Stimulated activated CD4-positive, alpha-beta T cell treated with anti-CD3 and anti-CD28 coated beads, Interleukin-15, amount 100 ng/mL, for 48 hours (primary cell): ENCODE measurements around the gene DUSP16.
"Not testable (repeated sequence)": the region's sequence is repeated elsewhere in the genome, so short reads cannot be mapped to it uniquely, and the experiment has no call there.

Experiments
- DNase-seq, 2 donors: peaks; one replicate each; pipeline ENCODE4 v3.0.0-alpha.2; 2020; ENCODE audit warnings: low read depth in 2 of 2

DUSP16 gene

GRCh38 chr12:12583510-12584178 lies 21.0 kb upstream of the DUSP16 start:
- DNase-seq = no peak

GRCh38 chr12:12582895-12583303 lies 20.2 kb upstream of the DUSP16 start:
- peak; percentile 55 to 56 for DNase-seq

- DNase-seq = no peak
These were observed 19.7 kb upstream of the DUSP16 start for GRCh38 chr12:12582193-12582881.

GRCh38 chr12:12580716-12581115 lies 18.1 kb upstream of the DUSP16 start:
- not testable (repeated sequence) for DNase-seq

- no peak for DNase-seq
These were observed 15.1 kb upstream of the DUSP16 start for GRCh38 chr12:12577786-12578185.

GRCh38 chr12:12572659-12573058 lies 10.0 kb upstream of the DUSP16 start:
- no peak for DNase-seq

- DNase-seq = not testable (repeated sequence)
These were observed 3.3 kb upstream of the DUSP16 start for GRCh38 chr12:12565971-12566370.

- DNase-seq = no peak
These were observed 2.2 kb upstream of the DUSP16 start for GRCh38 chr12:12564911-12565310.

- DNase-seq = no peak
These were observed 746 bp upstream of the DUSP16 start for GRCh38 chr12:12563290-12563928.

GRCh38 chr12:12562016-12562483 lies 613 bp downstream of the DUSP16 start:
- DNase-seq = no peak

GRCh38 chr12:12561371-12562015 lies 1.2 kb downstream of the DUSP16 start:
- peak in 1 of 2 donors; percentile 3 for DNase-seq

- peak in 1 of 2 donors; percentile 16 for DNase-seq
These were observed 1.9 kb downstream of the DUSP16 start for GRCh38 chr12:12560587-12561370.

- DNase-seq = no peak
These were observed 2.9 kb downstream of the DUSP16 start for GRCh38 chr12:12559719-12560296.

- DNase-seq = no peak
These were observed 4.4 kb downstream of the DUSP16 start for GRCh38 chr12:12558291-12558690.

- no peak for DNase-seq
These were observed 4.9 kb downstream of the DUSP16 start for GRCh38 chr12:12557733-12558132.

GRCh38 chr12:12555656-12556055 lies 7.0 kb downstream of the DUSP16 start:
- DNase-seq = no peak

- no peak for DNase-seq
These were observed 9.4 kb downstream of the DUSP16 start for GRCh38 chr12:12553208-12553785.

- no peak for DNase-seq
These were observed 11.5 kb downstream of the DUSP16 start for GRCh38 chr12:12551115-12551514.

GRCh38 chr12:12550277-12550676 lies 12.4 kb downstream of the DUSP16 start:
- DNase-seq = no peak

- DNase-seq = no peak
These were observed 13.2 kb downstream of the DUSP16 start for GRCh38 chr12:12549426-12549825.

GRCh38 chr12:12548713-12549112 lies 13.9 kb downstream of the DUSP16 start:
- no peak for DNase-seq
